ENCODE data around the gene MYOT.

MYOT gene

DNA sequence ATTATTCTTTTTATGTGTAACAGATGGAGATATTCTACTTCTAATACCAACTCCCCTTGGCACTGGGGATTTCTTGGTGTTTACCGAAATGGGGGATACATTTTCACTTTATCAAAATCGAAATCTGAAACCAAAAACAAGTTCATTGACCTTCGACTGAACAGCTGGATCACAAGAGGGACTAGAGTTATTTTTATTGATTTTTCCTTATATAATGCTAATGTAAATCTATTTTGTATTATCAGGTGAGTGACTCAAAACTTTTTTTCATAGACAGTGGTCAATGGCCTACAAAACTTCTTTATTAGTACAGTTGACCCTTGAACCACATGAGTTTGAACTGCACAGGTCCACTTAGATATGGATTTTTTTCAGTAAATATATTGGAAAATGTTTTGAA is 31.8 kb downstream of the MYOT start:
- DNase-seq (ENCODE audit: low read depth in 2 of 2): no peak

DNA sequence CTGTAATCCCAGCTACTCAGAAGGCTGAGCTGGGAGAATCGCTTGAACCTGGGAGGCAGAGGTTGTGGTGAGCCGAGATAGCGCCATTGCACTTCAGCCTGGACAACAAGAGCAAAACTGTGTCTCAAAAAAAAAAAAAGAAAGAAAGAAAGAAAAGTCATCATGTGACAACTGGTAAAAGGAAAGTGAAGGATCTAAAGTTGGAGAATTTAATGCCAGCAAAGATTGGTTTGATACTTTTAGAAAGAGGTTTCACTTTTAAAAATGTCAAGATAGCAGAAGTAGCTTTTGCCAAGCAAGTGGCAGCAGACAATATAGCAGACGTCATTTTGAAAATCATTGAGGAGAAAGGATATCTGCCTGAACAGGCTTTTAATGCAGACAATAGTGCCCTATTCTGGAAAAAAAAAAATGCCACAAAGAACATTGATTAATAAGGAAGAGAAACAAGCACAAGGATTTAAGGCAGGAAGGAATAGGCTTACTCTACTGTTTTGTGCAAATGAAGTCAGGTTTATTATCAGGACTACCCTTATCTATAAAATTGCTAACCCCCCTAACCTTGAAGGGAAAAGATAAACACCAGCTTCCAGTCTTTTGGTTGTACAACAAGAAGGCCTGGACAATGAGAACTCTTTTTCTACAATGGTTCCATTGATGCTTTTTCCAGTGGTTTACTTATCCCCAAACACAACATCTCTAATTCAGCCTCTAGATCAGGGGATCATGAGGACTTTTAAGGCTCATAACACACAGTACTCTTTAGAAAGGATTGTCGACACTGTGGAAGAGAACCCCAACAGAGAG is 33.6 kb downstream of the MYOT start:
- DNase-seq (ENCODE audit: low read depth in 2 of 2): no peak

DNA sequence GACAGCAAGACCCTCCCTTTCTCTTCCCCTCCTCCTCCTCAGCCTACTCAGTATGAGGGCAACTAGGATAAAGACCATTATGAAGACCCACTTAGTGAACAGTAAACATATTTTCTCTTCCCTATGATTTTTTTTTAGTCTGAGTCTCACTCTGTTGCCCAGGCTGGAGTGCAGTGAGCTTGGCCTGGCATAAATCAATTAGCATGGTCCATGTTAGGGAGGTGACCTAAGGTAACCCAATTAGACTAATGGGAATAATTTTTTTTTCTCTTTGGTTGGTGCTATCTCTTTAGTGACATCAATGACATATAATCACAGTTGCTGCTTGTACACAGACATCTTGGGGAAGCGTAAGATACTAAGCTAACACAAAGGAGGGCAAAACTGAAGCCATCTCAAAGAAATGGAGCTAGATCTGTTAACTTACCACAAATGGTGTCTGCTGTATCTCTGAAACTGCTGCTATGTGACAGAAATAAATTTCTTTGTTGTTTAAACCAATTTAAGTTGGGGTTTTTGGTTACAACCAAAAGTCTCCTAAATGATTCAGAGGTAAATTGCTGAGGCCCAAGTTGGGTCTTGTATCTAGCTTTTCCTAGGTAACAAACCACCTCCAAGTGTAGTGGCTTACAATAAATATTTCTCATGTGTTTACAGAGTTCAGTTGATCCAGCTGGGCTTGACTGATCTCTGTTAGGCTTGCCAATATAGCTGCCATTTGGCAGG is 34.9 kb downstream of the MYOT start:
- no peak for DNase-seq (ENCODE audit: low read depth in 2 of 2)

DNA sequence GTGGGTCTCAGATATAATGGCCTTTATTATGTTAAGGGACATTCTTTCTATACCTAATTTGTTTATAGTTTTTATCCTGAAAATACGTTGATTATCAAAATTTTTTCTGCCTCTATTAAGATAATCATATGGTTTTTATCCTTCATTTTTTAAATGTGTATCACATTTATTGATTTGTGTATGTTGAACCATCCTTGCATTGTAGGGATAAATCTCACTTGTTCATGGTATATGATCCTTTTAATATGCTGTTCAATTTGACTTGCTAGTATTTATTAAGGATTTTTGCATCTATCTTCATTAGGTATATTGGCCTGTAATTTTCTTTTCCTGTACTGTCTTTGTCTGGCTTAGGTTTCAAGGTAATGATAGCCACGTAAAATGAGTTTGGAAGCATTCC is 47.1 kb downstream of the MYOT start:
- no peak for DNase-seq (ENCODE audit: low read depth in 2 of 2)

DNA sequence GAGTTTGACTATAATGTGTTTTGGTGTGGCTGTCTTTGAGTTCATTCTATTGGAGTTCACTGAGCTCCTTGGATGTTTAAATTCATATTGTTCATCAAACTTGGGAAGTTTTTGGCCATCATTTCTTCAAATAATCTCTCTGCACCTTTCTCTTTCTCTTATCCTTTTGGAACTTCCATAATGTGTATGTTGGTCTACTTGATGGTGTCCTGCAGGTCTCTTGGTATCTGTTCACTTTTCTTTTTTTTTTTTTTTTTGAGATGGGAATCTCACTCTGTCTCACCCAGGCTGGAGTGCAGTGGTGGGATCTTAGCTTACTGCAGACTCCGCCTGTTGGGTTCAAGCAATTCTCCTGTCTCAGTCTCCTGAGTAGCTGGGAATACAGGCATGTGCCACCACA is 49.3 kb downstream of the MYOT start:
- DNase-seq (ENCODE audit: low read depth in 2 of 2): no peak

DNA sequence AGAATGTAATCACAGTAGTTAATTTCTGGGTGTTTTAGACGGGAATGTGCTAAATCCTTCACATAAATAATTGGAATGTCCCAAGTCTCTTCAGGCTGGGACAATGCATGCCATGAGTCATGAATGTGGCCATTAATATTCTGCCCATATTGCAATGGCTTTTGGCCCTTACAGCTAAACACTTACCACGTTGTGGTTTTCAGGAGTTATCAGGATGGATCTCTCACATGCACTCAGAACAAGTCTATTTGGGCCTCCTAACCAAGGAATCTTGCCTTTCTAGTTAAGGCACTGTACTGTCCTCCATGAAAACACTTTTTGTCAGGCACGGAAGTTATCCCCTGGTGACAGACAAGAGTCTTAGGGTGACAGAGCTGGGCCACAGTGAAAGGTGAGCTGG is 54.3 kb downstream of the MYOT start:
- no peak for DNase-seq (ENCODE audit: low read depth in 2 of 2)

DNA sequence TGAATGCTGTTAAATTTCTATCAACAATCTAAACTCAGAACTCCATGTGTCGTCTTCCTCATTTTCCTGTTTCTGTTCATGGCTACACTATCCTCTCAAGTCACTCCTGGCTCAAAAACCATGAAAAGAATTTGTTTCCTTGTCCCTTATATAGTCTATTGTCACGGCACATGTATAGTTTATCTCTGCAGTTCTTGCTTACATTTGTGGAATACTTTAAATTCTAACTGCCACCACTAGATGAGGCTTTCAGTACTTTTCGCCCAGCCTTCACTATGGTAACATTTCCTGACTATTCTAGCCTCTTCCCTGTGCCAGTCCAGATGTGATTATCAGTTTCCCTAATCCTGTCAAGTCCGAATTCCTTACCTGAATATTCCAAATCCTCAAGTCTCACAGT is 56.2 kb downstream of the MYOT start:
- DNase-seq (ENCODE audit: low read depth in 2 of 2): no peak

DNA sequence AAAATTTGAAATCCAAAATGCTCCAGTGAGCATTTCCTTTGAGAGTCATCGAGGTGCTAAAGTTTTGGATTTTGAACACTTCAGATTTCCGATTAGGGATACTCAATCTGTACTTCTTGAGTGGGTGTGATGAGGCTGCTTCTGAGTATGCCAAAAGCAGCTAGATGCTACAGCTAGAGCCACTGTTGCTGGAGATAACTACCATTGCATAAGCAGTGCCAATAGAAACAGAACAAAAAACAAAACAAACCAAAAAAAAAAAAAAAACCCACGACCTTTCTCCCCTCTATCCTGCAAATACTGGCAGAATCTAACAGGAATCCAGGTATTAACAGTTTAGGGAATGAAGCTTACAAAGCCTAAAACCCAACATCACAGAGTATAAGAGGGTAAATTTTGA is 65.1 kb downstream of the MYOT start:
- no peak for DNase-seq (ENCODE audit: low read depth in 2 of 2)

DNA sequence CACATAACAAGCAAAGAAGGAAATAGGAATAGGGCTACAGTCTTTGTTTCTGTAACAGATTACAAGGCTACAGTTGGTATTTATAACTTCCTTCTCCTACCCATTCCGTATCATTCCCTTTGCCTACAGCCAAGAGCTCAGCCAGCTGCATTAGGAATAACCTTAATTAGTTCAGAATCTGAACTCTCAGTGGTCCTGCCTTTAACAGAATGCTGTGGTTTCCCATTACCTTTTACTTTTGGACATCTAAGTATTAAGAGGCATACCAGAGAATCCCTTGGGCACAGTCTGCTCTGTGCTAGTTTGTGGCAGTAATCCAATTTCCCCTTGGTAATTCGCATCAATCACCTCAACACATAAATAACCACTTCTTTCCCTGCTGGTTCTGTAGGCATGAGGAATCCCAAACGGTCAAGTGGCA is 65.8 kb downstream of the MYOT start:
- DNase-seq (ENCODE audit: low read depth in 2 of 2): no peak

DNA sequence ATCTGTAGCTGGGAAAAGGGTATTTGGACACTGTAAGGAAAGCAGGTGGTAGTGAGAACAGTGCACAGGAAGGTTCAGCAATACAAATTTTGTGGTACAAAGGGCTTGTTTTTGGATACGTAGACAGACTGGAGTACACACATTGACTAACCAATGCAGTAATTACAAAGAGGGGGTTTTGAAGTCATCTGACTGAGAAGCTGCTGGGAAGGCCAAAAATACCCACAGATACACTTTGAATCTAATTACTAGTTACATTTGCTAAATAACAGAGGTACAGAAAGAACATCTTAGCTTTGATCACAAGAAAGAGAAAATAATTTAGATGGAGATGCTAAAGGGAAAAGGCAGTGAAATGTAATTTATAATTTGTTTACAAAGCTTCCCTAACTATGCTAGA is 67.5 kb downstream of the MYOT start:
- no peak for DNase-seq (ENCODE audit: low read depth in 2 of 2)

DNA sequence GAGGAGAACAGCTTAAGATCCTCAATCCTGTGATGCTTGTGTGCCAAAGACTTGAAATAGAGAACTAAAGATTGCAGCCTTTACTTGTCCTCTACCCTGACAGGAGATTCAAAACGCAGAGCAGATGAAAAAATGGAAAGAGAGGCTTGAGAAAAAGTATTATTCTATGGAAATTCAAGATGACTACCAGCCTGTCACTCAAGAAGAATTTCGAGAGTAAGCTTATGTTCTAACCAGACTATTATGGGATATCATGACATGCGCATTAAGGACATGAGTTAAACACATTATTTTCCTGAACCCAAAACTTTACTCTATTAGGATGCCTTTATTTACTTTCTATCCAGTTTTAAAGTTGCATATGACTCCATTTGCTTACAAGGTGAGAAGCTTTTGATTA is 68.0 kb downstream of the MYOT start:
- DNase-seq (ENCODE audit: low read depth in 2 of 2): no peak
